Esophagus mucosa (tissue), 1 donor: ENCODE measurements around the gene MRPL27. TPM values are rescaled to one million over a fixed set of nuclear protein-coding genes. Genes with fewer than 3 reads are reported as not detected.
"Not testable (repeated sequence)": the region's sequence is repeated elsewhere in the genome, so short reads cannot be mapped to it uniquely, and the experiment has no call there.

Experiments
- ATAC-seq: fragments of 200-7000 bp; cut with Tn5 transposase; one replicate; pipeline ENCODE4 v1.9.1; 2020
- total RNA-seq: library from RNA; stranded (reverse); gene quantifications from one replicate; pipeline ENCODE4 v1.2.4, GENCODE V29; 2023
- donor health status: DM: yes; HTN: yes; CAD: no.

MRPL27 gene
- total RNA-seq, 1 donor from 2014 or later = 64.7 TPM

DNA sequence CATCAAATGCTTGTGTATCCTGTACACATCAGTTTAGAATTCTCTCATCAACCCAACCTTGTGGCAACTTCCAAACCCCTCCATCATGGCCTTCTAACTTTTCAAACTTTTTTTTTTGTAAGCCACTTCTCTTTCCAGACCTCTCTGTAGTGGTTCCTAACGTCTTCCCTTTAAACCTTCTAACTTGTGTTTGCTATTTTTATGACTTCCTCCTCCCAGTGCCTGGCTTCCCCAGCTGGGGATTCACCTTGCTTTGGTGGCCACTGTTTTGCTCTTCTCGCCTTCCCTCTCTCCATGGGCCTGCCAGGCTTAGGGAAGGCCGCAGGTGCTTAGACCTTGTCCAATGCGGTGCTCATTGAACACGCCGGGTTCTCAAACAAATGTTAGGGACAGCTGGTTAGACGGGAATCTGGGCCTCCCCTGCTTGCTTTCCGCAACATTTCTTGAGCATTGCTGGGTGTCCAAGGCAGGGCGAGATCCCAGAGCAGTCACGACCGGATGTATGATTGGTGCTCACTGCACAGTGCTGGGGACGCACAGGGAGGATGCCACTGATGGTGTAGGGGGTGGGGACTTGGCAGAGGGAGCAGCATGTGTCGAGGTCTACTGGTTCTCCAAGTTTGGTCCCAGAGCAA lies 28.1 kb downstream of the MRPL27 start:
- ATAC-seq = no peak

- ATAC-seq = no peak
Observed at GRCh38 chr17:50339381-50339780, 33.6 kb downstream of the MRPL27 start.

- ATAC-seq = no peak
Observed at GRCh38 chr17:50338645-50339044, 34.3 kb downstream of the MRPL27 start.

- no peak for ATAC-seq
Observed at GRCh38 chr17:50337956-50338355, 35.0 kb downstream of the MRPL27 start.

DNA sequence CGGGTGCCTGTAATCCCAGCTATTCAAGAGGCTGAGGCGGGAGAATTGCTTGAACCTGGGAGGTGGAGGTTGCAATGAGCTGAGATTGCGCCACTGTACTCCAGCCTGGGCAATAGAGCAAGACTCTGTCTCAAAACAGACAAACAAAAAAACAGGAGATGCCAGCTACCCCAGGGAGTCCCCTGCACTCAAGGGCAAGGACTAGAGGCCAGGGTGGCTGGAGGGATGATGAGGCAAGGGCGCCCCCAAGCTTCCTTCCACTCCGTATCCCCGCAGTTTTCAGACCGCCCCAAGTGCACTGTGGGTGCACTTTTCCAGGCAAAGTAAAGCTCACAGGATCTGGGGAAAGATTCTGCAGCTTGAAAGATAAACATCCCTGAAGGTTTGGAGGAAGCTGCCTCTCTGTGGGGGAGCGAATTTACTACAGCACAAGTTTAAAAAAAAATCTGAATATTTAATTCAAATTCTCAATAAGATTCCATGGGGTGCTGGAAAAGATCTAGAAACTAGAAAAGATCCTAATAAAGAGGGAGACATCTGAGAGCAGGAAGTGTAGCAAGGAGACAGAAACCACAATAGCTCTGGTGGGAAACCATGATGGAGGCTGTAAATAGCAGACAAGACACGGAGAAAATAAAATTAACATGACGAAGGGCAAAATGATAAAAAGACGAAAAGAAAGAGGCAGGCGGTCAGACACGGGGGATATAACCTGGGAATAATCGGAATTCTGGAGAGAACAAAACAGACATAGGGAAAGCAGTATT lies 39.5 kb downstream of the MRPL27 start:
- not testable (repeated sequence) for ATAC-seq

DNA sequence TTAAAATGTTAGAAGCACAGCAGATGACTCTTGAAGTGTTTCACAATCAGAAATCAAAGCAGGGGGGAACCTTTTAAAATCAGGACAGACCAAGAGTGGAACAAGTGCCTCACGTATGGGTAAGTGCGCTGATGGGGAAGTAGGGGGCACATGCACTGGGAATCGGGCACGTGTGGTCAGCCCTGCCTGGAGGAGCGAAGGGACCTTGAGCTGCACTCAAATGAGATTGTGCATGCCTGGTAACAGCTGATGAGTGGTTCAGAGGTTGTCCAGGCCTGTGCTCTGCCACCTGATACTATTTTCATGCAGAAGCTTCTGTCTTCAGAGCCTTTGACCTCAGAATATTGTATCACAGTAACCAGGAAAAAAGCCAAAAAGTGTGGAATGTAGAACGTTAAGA lies 40.8 kb downstream of the MRPL27 start:
- no peak for ATAC-seq

GRCh38 chr17:50331085-50331791 lies 41.7 kb downstream of the MRPL27 start:
- ATAC-seq = no peak

GRCh38 chr17:50330151-50330775 lies 42.7 kb downstream of the MRPL27 start:
- no peak for ATAC-seq

DNA sequence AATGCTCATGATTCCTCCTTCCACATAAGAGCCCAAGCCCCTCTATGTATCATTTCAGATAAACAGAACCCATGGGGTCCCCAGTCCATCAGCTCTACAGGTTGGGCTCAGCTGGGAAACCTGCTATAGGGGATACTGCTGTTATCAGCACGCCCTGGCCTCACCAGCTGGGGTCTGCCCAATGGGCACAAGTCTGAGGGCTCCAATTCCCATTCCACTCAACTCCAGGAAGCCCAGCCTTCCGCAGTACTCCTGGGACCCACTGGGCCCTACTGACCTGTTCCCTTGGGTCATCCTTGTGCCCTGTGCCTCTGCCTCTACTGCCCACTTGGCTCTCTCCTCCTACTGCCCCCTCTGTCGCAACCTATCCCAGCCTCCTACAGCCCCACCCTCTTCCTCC lies 43.3 kb downstream of the MRPL27 start:
- peak; percentile 15 for ATAC-seq

DNA sequence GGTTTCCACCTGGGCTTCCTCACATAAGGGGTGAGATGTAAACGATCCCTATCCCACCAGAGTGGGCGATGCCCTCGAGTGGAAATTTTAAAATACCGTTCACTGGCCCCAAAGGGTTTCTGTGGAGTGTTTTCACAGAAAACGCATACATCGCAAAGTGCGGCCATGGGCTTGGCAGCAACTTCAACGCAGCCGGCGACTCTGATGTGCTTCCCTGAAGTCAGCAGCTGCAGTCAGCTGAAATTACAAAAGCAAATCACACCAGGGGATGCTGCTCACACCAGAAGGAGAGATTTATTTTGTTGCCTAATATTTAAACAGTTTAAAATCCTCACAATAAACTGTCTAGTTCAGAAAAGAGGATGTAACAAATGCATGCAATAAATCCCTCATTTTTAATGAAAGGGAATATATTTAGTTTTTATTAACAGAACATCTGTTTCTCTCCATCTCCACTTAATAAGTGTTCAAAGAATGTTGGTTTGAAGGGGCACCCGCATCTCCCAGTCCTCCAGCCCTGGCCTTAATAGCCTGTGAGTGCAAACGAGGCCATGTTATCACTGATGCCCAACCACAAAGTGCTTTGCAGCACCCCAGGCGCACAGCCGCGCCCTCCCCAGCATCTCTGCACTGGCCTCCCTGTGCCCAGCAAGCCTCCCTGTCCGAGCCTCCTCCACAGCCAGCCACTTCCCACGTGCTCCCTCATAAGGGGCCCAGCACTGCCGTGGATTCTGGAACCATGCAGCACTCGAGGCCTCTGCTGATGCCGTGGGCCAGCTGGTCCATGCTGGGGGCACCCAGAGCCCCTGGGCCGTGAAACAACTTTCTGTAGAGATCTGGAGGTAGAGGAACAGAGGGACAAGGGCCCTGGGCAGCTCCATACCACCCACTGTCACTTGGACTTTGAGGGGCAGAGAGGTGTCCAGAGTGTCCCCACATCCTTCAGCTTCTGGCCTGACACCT lies 44.3 kb downstream of the MRPL27 start:
- ATAC-seq = no peak

GRCh38 chr17:50326831-50327364 lies 46.1 kb downstream of the MRPL27 start:
- ATAC-seq = no peak

GRCh38 chr17:50325906-50326305 lies 47.1 kb downstream of the MRPL27 start:
- ATAC-seq = no peak

GRCh38 chr17:50323060-50323459 lies 49.9 kb downstream of the MRPL27 start:
- ATAC-seq = no peak

- ATAC-seq = no peak
Observed at GRCh38 chr17:50322271-50322670, 50.7 kb downstream of the MRPL27 start.

DNA sequence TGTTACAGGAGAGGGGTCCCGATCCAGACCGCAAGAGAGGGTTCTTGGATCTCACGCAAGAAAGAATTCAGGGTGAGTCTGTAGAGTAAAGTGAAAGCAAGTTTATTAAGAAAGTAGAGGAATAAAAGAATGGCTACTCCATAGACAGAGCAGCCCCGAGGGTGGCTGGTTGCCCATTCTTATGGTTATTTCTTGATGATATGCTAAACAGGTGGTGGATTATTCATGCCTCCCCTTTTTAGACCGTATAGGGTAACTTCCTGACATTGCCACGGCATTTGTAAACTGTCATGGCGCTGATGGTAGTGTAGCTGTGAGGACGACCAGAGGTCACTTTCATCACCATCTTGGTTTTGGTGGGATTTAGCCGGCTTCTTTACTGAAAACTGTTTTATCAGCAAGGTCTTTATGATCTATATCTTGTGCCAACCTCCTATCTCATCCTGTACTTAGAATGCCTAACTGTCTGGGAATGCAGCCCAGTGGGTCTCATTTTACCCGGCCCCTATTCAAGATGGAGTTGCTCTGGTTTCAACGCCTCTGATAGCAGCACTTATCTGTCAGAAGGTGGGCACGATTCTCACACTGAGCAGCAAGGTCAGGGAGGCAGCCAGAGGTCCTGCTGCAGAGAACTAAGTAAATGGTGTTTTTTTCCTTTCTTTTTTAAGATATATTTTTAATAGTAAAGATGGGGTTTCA lies 53.5 kb downstream of the MRPL27 start:
- no peak for ATAC-seq

- peak; percentile 80 for ATAC-seq
Observed at GRCh38 chr17:50318501-50319285, 54.3 kb downstream of the MRPL27 start.
